H9 (cell line): Measurements from ENCODE around the gene TMEM54. TPM values are rescaled to one million over a fixed set of nuclear protein-coding genes. Genes with fewer than 3 reads are reported as not detected.

Source experiments
- DNase-seq: peaks from one replicate; pipeline ENCODE4 v3.0.0-alpha.2; 2017
- H2AFZ ChIP-seq: one replicate; pipeline ENCODE4 v1.6.1; 2013; ENCODE audit warnings: mild to moderate bottlenecking, low read length, control low read depth, moderate library complexity
- H2AK5ac ChIP-seq: 2 replicates; pipeline ENCODE4 v1.6.1; 2013; ENCODE audit warnings: low read length, control low read depth, mixed read lengths; ENCODE audit not compliant: insufficient read length
- H2BK120ac ChIP-seq: one replicate; pipeline ENCODE4 v1.6.1; 2013; ENCODE audit warnings: low read depth, mild to moderate bottlenecking, low read length, control low read depth, inconsistent platforms; ENCODE audit not compliant: poor library complexity, severe bottlenecking
- H2BK12ac ChIP-seq: 2 replicates; pipeline ENCODE4 v1.6.1; 2013; ENCODE audit warnings: low read length, control low read depth, mixed read lengths, low read depth; ENCODE audit not compliant: insufficient read length
- H2BK15ac ChIP-seq: 2 replicates; pipeline ENCODE4 v1.6.1; 2013; ENCODE audit warnings: low read depth, low read length, control low read depth
- H2BK20ac ChIP-seq: one replicate; pipeline ENCODE4 v1.6.1; 2013; ENCODE audit warnings: low read depth, mild to moderate bottlenecking, low read length, control low read depth, inconsistent platforms; ENCODE audit not compliant: poor library complexity, severe bottlenecking
- H2BK5ac ChIP-seq: 2 replicates; pipeline ENCODE4 v1.6.1; 2013; ENCODE audit warnings: low read length, control low read depth, mixed read lengths; ENCODE audit not compliant: insufficient read length
- H3K14ac ChIP-seq: 2 replicates; pipeline ENCODE4 v1.6.1; 2013; ENCODE audit warnings: low read length, control low read depth; ENCODE audit not compliant: insufficient read depth
- H3K18ac ChIP-seq: 2 replicates; pipeline ENCODE4 v1.6.1; 2013; ENCODE audit warnings: low read depth, mild to moderate bottlenecking, mixed read lengths, low read length, control low read depth; ENCODE audit not compliant: insufficient read length
- H3K23ac ChIP-seq: 2 replicates; pipeline ENCODE4 v1.6.1; 2013; ENCODE audit warnings: low read length, control low read depth, mixed read lengths, low read depth; ENCODE audit not compliant: insufficient read length
- H3K23me2 ChIP-seq: 2 replicates; pipeline ENCODE4 v1.6.1; 2013; ENCODE audit warnings: low read depth, mild to moderate bottlenecking, mixed read lengths, low read length, control low read depth; ENCODE audit not compliant: insufficient read length, poor library complexity, severe bottlenecking
- H3K27ac ChIP-seq: 2 replicates; pipeline ENCODE4 v1.5.1; 2013; ENCODE audit warnings: low read length, control low read depth, mixed read lengths, low read depth; ENCODE audit not compliant: insufficient read length
- H3K27me3 ChIP-seq: 2 replicates; pipeline ENCODE4 v1.6.1; 2013; ENCODE audit warnings: low read length, control low read depth, inconsistent platforms; ENCODE audit not compliant: insufficient read depth
- H3K4ac ChIP-seq: 2 replicates; pipeline ENCODE4 v1.6.1; 2013; ENCODE audit warnings: low read depth, mild to moderate bottlenecking, control low read depth, inconsistent platforms, low read length, moderate library complexity
- H3K4me1 ChIP-seq: 2 replicates; pipeline ENCODE4 v1.6.1; 2013; ENCODE audit warnings: low read length, control low read depth, inconsistent platforms; ENCODE audit not compliant: insufficient read depth
- H3K4me2 ChIP-seq: 2 replicates; pipeline ENCODE4 v1.6.1; 2013; ENCODE audit warnings: low read length, control low read depth, mixed read lengths; ENCODE audit not compliant: insufficient read length, insufficient read depth
- H3K56ac ChIP-seq: 2 replicates; pipeline ENCODE4 v1.6.1; 2013; ENCODE audit warnings: low read depth, mild to moderate bottlenecking, mixed read lengths, low read length, control low read depth; ENCODE audit not compliant: insufficient read length
- H3K79me1 ChIP-seq: 2 replicates; pipeline ENCODE4 v1.6.1; 2013; ENCODE audit warnings: low read depth, mild to moderate bottlenecking, moderate library complexity, low read length, control low read depth, inconsistent platforms; ENCODE audit not compliant: insufficient read depth, poor library complexity, severe bottlenecking
- H3K79me2 ChIP-seq: 2 replicates; pipeline ENCODE4 v1.6.1; 2013; ENCODE audit warnings: low read length, control low read depth, inconsistent platforms; ENCODE audit not compliant: insufficient read depth
- H3K9ac ChIP-seq: 2 replicates; pipeline ENCODE4 v1.6.1; 2013; ENCODE audit warnings: low read length, control low read depth, mixed read lengths; ENCODE audit not compliant: insufficient read length; ENCODE audit errors: extremely low read depth
- H3K9me3 ChIP-seq: one replicate; pipeline ENCODE4 v1.6.1; 2013; ENCODE audit warnings: low read depth, low read length, inconsistent platforms; ENCODE audit not compliant: control insufficient read depth
- H3T11ph ChIP-seq: one replicate; pipeline ENCODE4 v1.6.1; 2013; ENCODE audit warnings: mild to moderate bottlenecking, low read length, control low read depth, inconsistent platforms
- H4K20me1 ChIP-seq: one replicate; pipeline ENCODE4 v1.6.1; 2013; ENCODE audit not compliant: control insufficient read depth, insufficient read length, insufficient read depth
- H4K5ac ChIP-seq: 2 replicates; pipeline ENCODE4 v1.6.1; 2013; ENCODE audit warnings: low read depth, mild to moderate bottlenecking, mixed read lengths, low read length, control low read depth; ENCODE audit not compliant: insufficient read length
- H4K8ac ChIP-seq: replicated peaks from 2 replicates; pipeline ENCODE4 v1.6.1; 2013; ENCODE audit warnings: low read length, control low read depth, mixed read lengths, low read depth; ENCODE audit not compliant: insufficient read length
- H4K91ac ChIP-seq: 2 replicates; pipeline ENCODE4 v1.6.1; 2013; ENCODE audit warnings: low read depth, mild to moderate bottlenecking, moderate library complexity, mixed read lengths, low read length, control low read depth; ENCODE audit not compliant: insufficient read length
- H3K27ac Mint-ChIP-seq, 3 experiments: 2 replicates in 2 of 3; 3 replicates in 1 of 3; pipeline ENCODE4 v1.8.0; 2020 to 2021; ENCODE audit warnings: mixed read lengths in 3 of 3, mild to moderate bottlenecking in 1 of 3, moderate library complexity in 1 of 3
- H3K27me3 Mint-ChIP-seq: 2 replicates; pipeline ENCODE4 v1.8.0; 2021; ENCODE audit warnings: low read depth, mild to moderate bottlenecking, moderate library complexity, mixed read lengths
- H3K36me3 Mint-ChIP-seq, 3 experiments: 2 replicates in 2 of 3; 3 replicates in 1 of 3; pipeline ENCODE4 v1.8.0; 2020 to 2021; ENCODE audit warnings: low read depth in 3 of 3, mixed read lengths in 3 of 3; ENCODE audit not compliant: insufficient read depth in 1 of 3
- H3K4me1 Mint-ChIP-seq, 2 experiments: 2 replicates each; pipeline ENCODE4 v1.8.0; 2020; ENCODE audit warnings: mixed read lengths in 2 of 2
- H3K4me3 Mint-ChIP-seq, 2 experiments: 2 replicates in 1 of 2; 3 replicates in 1 of 2; pipeline ENCODE4 v1.8.0; 2020 to 2021; ENCODE audit warnings: mild to moderate bottlenecking in 2 of 2, mixed read lengths in 2 of 2, moderate library complexity in 1 of 2
- H3K9me3 Mint-ChIP-seq, 2 experiments: 2 replicates in 1 of 2; 3 replicates in 1 of 2; pipeline ENCODE4 v1.8.0; 2020; ENCODE audit warnings: mild to moderate bottlenecking in 2 of 2, mixed read lengths in 2 of 2, moderate library complexity in 1 of 2
- CTCF ChIP-seq: fragments of 200-600 bp; sonication (generic); conservative IDR thresholded peaks from 3 replicates; pipeline ENCODE4 v1.8.0; 2021; ENCODE audit warnings: antibody characterized with exemption, mild to moderate bottlenecking
- WGBS: extraction: QIAGEN DNeasy Blood & Tissue Kit; methylation state at CpG from one replicate; pipeline ENCODE4 v1.1.7; 2013; ENCODE audit warnings: missing lambda C conversion rate, low lambda C conversion rate, mixed read lengths; ENCODE audit not compliant: insufficient read length; ENCODE audit errors: extremely low coverage; 5-methylcytosine and 5-hydroxymethylcytosine counted together
- total RNA-seq: library from RNA; stranded (reverse); gene quantifications from 2 replicates; pipeline ENCODE4 v1.2.1, GENCODE V29; 2021

The TMEM54 gene
- total RNA-seq, 1 experiment from 2014 or later = 17.2 TPM

- H4K5ac ChIP-seq = no peak overlapping the region
- no peaks in the 10 kb centered on the region for H3K4me1 ChIP-seq
- H3K27ac ChIP-seq = no peak overlapping the region
- no peak overlapping the region for H2BK15ac ChIP-seq
- H4K91ac ChIP-seq = no peak overlapping the region
- no peak overlapping the region for H2BK12ac ChIP-seq
- no peak overlapping the region for H3K4ac ChIP-seq
- Mint-ChIP-seq H3K4me1 (peaks cover 14 to 19% of the 10 kb centered on the region in 2 experiments), H3K27ac (no peak overlapping the region), H3K27me3 (peaks cover 69% of the 10 kb centered on the region), H3K4me3 (no peak overlapping the region), H3K36me3 (no peaks in the 10 kb centered on the region), H3K9me3 (peaks cover 0 to 3% of the 10 kb centered on the region in 2 experiments; a peak in 2 of 5 replicates)
- no peak overlapping the region for H3K18ac ChIP-seq
- H3K9ac ChIP-seq = no peak overlapping the region
- no peaks in the 10 kb centered on the region for H3K79me1 ChIP-seq
- no peak overlapping the region for H4K8ac ChIP-seq
- no CpG with 5 or more reads among the region's 7 CpGs for WGBS
- no peaks in the 10 kb centered on the region for H3K9me3 ChIP-seq
- H2BK120ac ChIP-seq = no peak overlapping the region
- no peak for TF ChIP-seq CTCF
- H3K56ac ChIP-seq = no peak overlapping the region
- no peak overlapping the region for H2AK5ac ChIP-seq
- H2BK20ac ChIP-seq = no peak overlapping the region
- peaks cover 9% of the 10 kb centered on the region for H3K23me2 ChIP-seq
- no peak for DNase-seq
- H3K23ac ChIP-seq = no peak overlapping the region
- H4K20me1 ChIP-seq = no peaks in the 10 kb centered on the region
- no peak overlapping the region for H3K4me2 ChIP-seq
- H3K79me2 ChIP-seq = no peaks in the 10 kb centered on the region
- H3K14ac ChIP-seq = no peak overlapping the region
- H3K27me3 ChIP-seq = peaks cover 16% of the 10 kb centered on the region; the same call in 1 of the 2 replicates
- no peak overlapping the region for H2BK5ac ChIP-seq
- H3T11ph ChIP-seq = no peak overlapping the region
- H2AFZ ChIP-seq = no peak overlapping the region
These were observed 19.6 kb upstream of the TMEM54 start for GRCh38 chr1:32920833-32921232.
